SU-DHL-6 (cell line): Measurements from ENCODE around the gene TAMM41.

Experiments used
- EZH2phosphoT487 ChIP-seq: fragments of 200-600 bp; sonication (generic), shearing (Covaris generic); conservative IDR thresholded peaks from 2 replicates; pipeline ENCODE4 v1.6.1; 2018; ENCODE audit warnings: mild to moderate bottlenecking, antibody characterized with exemption, low read length, moderate library complexity, mixed read lengths
- TF ChIP-seq, protein P1 (sequence below): fragments of 200-600 bp; sonication (generic); IDR thresholded peaks from one replicate; pipeline ENCODE4 v1.5.1; 2017; ENCODE audit warnings: antibody characterized with exemption, mild to moderate bottlenecking, low read length, moderate library complexity; ENCODE audit not compliant: insufficient read depth, poor library complexity, severe bottlenecking

GRCh38 chr3:11757441-11757875, 89.2 kb downstream of the TAMM41 start:
- TF ChIP-seq, protein P1, sequence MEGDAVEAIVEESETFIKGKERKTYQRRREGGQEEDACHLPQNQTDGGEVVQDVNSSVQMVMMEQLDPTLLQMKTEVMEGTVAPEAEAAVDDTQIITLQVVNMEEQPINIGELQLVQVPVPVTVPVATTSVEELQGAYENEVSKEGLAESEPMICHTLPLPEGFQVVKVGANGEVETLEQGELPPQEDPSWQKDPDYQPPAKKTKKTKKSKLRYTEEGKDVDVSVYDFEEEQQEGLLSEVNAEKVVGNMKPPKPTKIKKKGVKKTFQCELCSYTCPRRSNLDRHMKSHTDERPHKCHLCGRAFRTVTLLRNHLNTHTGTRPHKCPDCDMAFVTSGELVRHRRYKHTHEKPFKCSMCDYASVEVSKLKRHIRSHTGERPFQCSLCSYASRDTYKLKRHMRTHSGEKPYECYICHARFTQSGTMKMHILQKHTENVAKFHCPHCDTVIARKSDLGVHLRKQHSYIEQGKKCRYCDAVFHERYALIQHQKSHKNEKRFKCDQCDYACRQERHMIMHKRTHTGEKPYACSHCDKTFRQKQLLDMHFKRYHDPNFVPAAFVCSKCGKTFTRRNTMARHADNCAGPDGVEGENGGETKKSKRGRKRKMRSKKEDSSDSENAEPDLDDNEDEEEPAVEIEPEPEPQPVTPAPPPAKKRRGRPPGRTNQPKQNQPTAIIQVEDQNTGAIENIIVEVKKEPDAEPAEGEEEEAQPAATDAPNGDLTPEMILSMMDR = no peak
- no peak for TF ChIP-seq EZH2phosphoT487
